ENCODE measurements around the gene CETN1. TPM values are rescaled to one million over a fixed set of nuclear protein-coding genes. Genes with fewer than 3 reads are reported as not detected.

Gene CETN1
- total RNA-seq (not detected), polyA plus RNA-seq (ENCODE audit: insufficient read depth in 1 of 8, insufficient read length in 8 of 8, low replicate concordance in 1 of 8) (not detected)
- long read RNA-seq, donor 1, result 0 reads
- long read RNA-seq, donor 2, result 0 reads
- long read RNA-seq, donor 3, result 0 reads
- long read RNA-seq, donor 4, result 0 reads
- long read RNA-seq, donor 5, result 0 reads
- long read RNA-seq, donor 6, result 0 reads
- long read RNA-seq, donor 7, result 0 reads
- long read RNA-seq, donor 8, result 0 reads
- long read RNA-seq, donor 9, result 0 reads
- long read RNA-seq, donor 10, result 0 reads
- long read RNA-seq, donor 11, result 0 reads

DNA sequence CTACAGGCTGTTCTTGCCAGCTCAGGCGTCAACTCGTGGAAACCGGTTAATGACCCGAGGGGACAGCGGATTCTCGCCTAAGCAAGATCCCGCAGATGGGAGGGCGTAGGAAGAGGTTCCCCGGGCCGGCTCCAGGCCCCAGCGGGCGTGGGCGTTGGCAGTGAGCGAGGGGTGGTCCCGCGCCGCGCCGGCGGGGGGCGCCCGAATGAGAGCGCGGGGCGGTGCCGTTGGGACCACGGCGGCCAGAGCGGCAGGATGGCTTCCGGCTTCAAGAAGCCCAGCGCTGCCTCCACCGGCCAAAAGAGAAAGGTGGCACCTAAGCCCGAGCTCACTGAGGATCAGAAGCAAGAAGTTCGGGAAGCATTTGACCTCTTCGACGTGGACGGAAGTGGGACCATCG lies at the start of gene CETN1:
Gene CETN1, plus strand, starts transcription at position 227 of the 400 bp plus-strand sequence. Its CDS starts 29 bp downstream, at position 256.
- Histone ChIP-seq H3K27me3 (ENCODE audit: control insufficient read depth, insufficient read depth, low read length) (no peaks in the 10 kb centered on the region), H3K9me3 (replicated peaks; ENCODE audit: control insufficient read depth, low read depth, low read length) (peaks cover 7% of the 10 kb centered on the region), H3K36me3 (ENCODE audit: control insufficient read depth, insufficient read depth, low read length) (no peaks in the 10 kb centered on the region), H3K27ac (ENCODE audit: low read length) (peak within 1 kb of the TSS; percentile 33), H3K4me1 (ENCODE audit: control insufficient read depth, insufficient read depth, low read length) (peaks cover 38% of the 10 kb centered on the region), H3K4me3 (ENCODE audit: low read length) (no peak within 1 kb of the TSS)
- DNase-seq, result peak; percentile 23
- 96% methylated on average over 38 of the region's 38 CpGs for WGBS (ENCODE audit: insufficient coverage)

DNA sequence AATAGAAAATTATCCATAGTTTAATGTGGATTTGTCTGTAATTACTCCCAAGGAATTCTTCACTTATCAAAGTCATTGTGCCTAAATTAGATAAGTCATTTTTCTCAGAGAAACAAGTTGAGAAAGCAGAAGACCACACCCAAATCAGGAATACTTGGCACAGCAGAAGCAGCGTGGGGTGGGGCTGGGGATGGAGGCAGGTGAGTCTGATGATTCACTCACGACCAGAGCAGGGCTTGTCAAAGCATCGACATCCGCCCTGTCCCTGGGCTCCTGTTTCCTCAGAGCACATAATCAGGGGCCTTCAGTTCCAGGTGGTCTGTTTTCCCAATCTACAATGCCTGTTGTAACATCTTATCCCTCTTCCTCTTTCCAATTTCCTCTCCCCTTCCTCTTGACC lies 48.2 kb upstream of the CETN1 start:
- Histone ChIP-seq H3K36me3 (ENCODE audit: control insufficient read depth, insufficient read depth, low read length) (no peaks in the 10 kb centered on the region), H3K27ac (ENCODE audit: low read length) (no peak overlapping the region), H3K9me3 (replicated peaks; ENCODE audit: control insufficient read depth, low read depth, low read length) (no peaks in the 10 kb centered on the region), H3K4me1 (ENCODE audit: control insufficient read depth, insufficient read depth, low read length) (no peaks in the 10 kb centered on the region), H3K27me3 (ENCODE audit: control insufficient read depth, insufficient read depth, low read length) (no peaks in the 10 kb centered on the region), H3K4me3 (ENCODE audit: low read length) (no peak overlapping the region)
- 65% methylated on average over 3 of the region's 4 CpGs for WGBS (ENCODE audit: insufficient coverage)
- no peak for DNase-seq

DNA sequence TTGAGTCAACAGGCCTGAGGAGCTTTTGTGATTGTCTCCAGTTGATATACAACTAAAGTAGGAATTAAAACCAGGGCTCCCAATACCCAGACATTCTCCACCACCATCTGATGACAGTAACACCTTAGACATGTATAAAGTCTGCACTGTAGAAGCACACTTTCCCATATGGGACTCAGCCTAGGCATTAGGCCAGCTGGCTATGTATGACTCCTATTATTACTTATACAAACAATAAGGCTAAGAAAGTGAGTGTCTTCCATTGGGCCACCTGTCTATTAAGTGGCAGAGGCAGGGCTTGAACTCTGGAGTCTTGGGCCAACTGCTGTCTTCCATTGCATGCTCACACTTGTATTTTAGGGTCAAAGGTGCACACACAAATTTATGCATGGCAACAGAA lies 47.5 kb upstream of the CETN1 start:
- DNase-seq, result no peak
- Histone ChIP-seq H3K27ac (ENCODE audit: low read length) (no peak overlapping the region), H3K36me3 (ENCODE audit: control insufficient read depth, insufficient read depth, low read length) (no peaks in the 10 kb centered on the region), H3K4me3 (ENCODE audit: low read length) (no peak overlapping the region), H3K9me3 (replicated peaks; ENCODE audit: control insufficient read depth, low read depth, low read length) (no peaks in the 10 kb centered on the region), H3K4me1 (ENCODE audit: control insufficient read depth, insufficient read depth, low read length) (no peaks in the 10 kb centered on the region), H3K27me3 (ENCODE audit: control insufficient read depth, insufficient read depth, low read length) (no peaks in the 10 kb centered on the region)

DNA sequence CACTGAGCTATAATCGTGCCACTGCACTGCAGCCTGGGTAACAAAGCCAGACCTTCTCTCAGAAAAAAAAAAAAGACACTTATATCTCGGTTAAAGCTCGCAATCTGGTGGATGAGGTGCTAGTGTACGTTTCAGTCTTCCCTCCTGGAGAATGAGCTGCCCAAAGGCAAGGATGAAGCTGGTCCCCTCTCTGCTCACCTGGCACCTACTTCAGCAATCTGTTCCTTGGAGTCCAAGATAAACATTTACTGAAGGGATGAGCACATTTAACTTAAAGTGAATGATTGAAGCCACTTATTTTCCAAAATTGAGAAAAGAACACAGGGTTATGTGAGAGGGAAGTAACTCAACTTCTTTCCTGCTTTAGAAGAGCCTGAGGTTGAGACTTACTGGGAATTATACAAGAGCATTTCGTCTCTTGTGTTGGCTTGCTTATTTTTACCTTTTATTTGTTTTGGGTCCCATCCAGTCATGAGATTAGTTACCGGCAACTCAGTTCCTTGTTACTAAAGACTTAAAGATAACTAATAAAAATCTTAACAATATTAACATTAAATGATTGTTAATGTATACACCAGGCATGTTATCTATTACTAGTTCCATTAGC lies 46.1 kb upstream of the CETN1 start:
- no CpG with 5 or more reads among the region's 6 CpGs for WGBS (ENCODE audit: insufficient coverage)
- no peaks in the 10 kb centered on the region for H3K9me3 ChIP-seq (replicated peaks; ENCODE audit: control insufficient read depth, low read depth, low read length)
- H3K4me3 ChIP-seq (ENCODE audit: low read length), result no peak overlapping the region
- DNase-seq, result no peak
- H3K36me3 ChIP-seq (ENCODE audit: control insufficient read depth, insufficient read depth, low read length), result no peaks in the 10 kb centered on the region
- H3K4me1 ChIP-seq (ENCODE audit: control insufficient read depth, insufficient read depth, low read length), result no peaks in the 10 kb centered on the region
- no peaks in the 10 kb centered on the region for H3K27me3 ChIP-seq (ENCODE audit: control insufficient read depth, insufficient read depth, low read length)
- no peak overlapping the region for H3K27ac ChIP-seq (ENCODE audit: low read length)

DNA sequence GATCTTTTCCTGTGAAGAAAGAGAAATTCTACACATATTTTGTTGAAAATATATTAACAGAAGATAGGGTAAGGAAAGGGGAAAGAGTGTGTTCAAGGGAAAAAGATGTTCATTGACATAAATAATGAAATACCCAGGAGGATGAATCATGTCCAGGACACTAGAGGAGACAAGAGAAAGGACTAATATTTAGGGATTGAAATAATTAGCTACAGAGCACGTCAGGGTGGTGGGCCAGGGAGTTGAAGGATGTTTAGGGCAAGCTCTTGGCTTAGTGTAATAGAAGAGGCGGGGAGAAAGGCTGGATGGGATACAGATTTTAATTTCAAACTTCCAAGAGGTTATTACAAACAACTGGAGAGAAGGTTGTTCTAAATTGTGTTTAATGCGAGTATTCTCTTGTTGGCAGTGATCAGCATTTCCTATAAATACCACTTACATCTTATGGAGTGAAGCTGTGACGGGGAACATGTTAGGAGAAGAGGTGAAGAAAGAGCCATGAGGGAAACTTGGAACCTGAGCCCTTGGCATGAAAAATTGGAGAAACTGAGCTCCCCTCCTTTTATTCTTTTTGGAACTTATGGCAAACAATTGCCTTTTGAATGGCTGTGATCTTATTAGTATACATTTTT lies 36.6 kb upstream of the CETN1 start:
- Histone ChIP-seq H3K36me3 (ENCODE audit: control insufficient read depth, insufficient read depth, low read length) (no peaks in the 10 kb centered on the region), H3K27ac (ENCODE audit: low read length) (no peak overlapping the region), H3K4me1 (ENCODE audit: control insufficient read depth, insufficient read depth, low read length) (no peaks in the 10 kb centered on the region), H3K4me3 (ENCODE audit: low read length) (no peak overlapping the region), H3K9me3 (replicated peaks; ENCODE audit: control insufficient read depth, low read depth, low read length) (no peaks in the 10 kb centered on the region), H3K27me3 (ENCODE audit: control insufficient read depth, insufficient read depth, low read length) (no peaks in the 10 kb centered on the region)
- peak; percentile 75 for DNase-seq
- WGBS (ENCODE audit: insufficient coverage), result 0% methylated on average over 1 of the region's 4 CpGs

DNA sequence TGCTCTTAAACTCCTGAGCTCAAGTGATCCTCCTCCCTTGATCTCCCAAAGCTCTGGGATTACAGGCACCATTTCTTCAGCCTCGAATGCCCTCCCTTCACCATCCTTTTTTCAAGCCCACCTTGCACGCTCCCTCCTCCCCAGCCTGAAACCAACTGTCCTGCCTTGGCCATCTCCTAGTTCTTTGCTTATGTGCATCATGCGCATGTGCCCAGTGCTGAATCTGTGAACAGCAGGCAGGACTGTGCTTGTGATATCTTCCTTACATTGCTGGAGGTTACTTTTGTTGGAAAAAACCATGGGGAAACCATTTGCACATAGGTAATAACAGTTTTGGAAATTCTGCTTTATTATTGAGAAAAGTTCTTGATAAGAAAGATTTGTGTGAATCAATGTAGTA lies 30.2 kb upstream of the CETN1 start:
- H3K27me3 ChIP-seq (ENCODE audit: control insufficient read depth, insufficient read depth, low read length), result no peaks in the 10 kb centered on the region
- H3K27ac ChIP-seq (ENCODE audit: low read length), result no peak overlapping the region
- H3K4me3 ChIP-seq (ENCODE audit: low read length), result no peak overlapping the region
- DNase-seq, result no peak
- no peaks in the 10 kb centered on the region for H3K36me3 ChIP-seq (ENCODE audit: control insufficient read depth, insufficient read depth, low read length)
- H3K9me3 ChIP-seq (replicated peaks; ENCODE audit: control insufficient read depth, low read depth, low read length), result peaks cover 3% of the 10 kb centered on the region
- no peaks in the 10 kb centered on the region for H3K4me1 ChIP-seq (ENCODE audit: control insufficient read depth, insufficient read depth, low read length)
- 79% methylated on average over 2 of the region's 3 CpGs for WGBS (ENCODE audit: insufficient coverage)

DNA sequence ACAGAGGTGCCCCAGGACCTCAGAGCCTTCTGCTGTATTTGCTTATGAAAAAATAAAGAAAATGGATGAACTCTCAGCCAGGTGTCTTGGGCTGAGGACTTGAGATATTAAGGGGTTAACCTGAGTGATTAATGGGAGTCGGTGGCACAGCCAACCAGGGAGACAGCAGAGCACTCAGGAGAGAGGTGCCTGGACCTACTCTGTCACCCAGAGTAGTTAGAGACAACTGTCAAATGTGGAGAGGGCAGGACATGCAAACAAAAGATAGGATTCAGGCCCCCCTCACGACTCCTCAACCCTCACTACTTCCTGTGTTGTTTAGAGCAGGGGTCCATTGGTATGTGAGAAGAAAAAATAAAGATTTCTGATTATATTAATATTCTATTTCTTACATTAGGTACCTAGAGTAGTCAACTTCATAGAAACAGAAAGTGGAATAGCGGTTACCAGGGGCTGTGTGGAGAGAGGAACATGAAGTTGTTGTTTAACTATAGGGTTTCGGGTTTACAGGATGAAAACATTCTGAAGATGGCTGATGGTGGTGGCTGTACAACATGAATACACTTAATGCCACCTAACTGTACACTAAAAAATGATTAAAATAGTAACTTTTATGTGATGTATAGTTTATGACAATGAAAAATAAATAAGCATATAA lies 28.6 kb upstream of the CETN1 start:
- no peak for DNase-seq
- 40% methylated on average over 1 of the region's 4 CpGs for WGBS (ENCODE audit: insufficient coverage)
- H3K4me3 ChIP-seq (ENCODE audit: low read length), result no peak overlapping the region
- H3K27ac ChIP-seq (ENCODE audit: low read length), result no peak overlapping the region
- H3K9me3 ChIP-seq (replicated peaks; ENCODE audit: control insufficient read depth, low read depth, low read length), result peaks cover 3% of the 10 kb centered on the region
- no peaks in the 10 kb centered on the region for H3K27me3 ChIP-seq (ENCODE audit: control insufficient read depth, insufficient read depth, low read length)
- no peaks in the 10 kb centered on the region for H3K36me3 ChIP-seq (ENCODE audit: control insufficient read depth, insufficient read depth, low read length)
- H3K4me1 ChIP-seq (ENCODE audit: control insufficient read depth, insufficient read depth, low read length), result no peaks in the 10 kb centered on the region

DNA sequence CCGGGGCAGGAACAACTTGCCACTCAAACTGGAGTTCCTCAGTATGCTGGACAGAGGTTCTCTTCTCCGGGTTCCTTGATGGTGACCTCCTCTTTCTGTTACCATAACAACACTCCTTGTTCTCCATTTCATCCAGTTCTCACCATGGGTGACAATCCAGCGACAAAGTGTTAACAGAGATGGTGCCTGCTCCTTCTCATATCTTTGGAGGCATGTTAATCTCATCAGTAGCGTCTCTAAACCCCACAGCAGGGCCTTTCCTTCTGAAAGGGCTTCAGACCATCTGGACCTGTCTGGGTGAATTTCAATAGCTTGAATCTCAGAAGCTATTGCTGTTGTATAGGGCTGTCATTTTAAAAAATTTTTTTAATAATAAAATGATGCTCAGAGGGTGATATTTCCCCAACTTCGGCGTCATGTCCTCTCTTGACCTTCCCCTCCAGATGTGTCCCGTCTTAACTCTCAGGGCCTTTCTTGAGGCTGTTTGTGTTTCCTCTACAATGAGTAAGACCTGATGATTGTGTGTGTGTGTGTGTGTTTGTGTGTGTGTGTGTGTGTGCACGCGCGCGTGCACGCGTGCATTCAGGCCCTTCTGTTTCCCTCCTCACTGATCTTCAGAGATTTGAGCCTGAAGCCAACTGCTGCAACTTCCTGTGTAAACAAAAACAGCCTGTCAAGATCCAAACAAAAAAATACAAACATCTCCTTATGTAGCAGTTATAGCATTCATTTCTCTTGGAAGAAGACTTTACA lies 24.3 kb upstream of the CETN1 start:
- 76% methylated on average over 2 of the region's 13 CpGs for WGBS (ENCODE audit: insufficient coverage)
- Histone ChIP-seq H3K36me3 (ENCODE audit: control insufficient read depth, insufficient read depth, low read length) (no peaks in the 10 kb centered on the region), H3K4me3 (ENCODE audit: low read length) (no peak overlapping the region), H3K4me1 (ENCODE audit: control insufficient read depth, insufficient read depth, low read length) (no peaks in the 10 kb centered on the region), H3K27me3 (ENCODE audit: control insufficient read depth, insufficient read depth, low read length) (no peaks in the 10 kb centered on the region), H3K9me3 (replicated peaks; ENCODE audit: control insufficient read depth, low read depth, low read length) (peaks cover 3% of the 10 kb centered on the region), H3K27ac (ENCODE audit: low read length) (no peak overlapping the region)
- DNase-seq, result peak; percentile 16

DNA sequence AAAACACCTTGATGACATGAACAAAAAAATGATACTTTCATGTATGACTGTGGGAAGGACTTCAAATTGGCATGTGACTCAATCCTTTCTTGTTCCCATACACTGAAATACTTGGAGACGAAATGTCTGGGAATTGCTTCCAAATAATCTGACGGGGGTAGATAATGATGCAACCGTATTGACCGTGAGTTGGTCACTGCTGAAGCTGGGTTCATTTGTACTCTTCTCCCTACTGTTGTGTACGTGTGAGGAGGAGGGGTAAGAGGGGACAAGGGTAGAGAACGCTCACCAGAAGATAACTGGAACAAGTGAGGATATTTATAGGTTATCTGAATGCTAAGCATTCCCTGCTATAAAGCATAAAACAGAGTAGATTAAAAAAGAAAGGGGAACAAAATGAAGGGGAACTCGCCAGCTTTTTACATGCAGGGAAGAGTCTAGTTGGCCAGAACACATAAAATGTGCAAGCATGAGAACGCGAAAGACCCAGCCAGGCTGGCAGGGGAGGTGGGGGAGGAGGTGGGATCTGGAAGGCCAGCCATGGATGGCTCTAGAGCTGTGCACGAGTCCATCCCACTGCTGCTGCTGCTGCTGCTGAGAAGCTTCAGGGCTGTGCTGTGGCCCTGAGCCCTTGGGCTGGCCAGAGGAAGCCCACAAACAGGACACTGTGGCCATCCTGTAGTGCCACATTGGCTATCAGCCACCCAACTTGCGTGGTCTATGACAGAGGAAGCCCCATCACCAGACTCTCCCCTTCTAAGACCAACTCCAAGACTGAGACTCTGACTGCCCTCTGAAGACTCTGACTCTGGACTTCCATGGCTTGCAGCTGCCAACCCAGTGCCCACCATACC lies 15.2 kb upstream of the CETN1 start:
- Histone ChIP-seq H3K4me3 (ENCODE audit: low read length) (no peak overlapping the region), H3K9me3 (replicated peaks; ENCODE audit: control insufficient read depth, low read depth, low read length) (no peaks in the 10 kb centered on the region), H3K27me3 (ENCODE audit: control insufficient read depth, insufficient read depth, low read length) (no peaks in the 10 kb centered on the region), H3K36me3 (ENCODE audit: control insufficient read depth, insufficient read depth, low read length) (no peaks in the 10 kb centered on the region), H3K27ac (ENCODE audit: low read length) (no peak overlapping the region), H3K4me1 (ENCODE audit: control insufficient read depth, insufficient read depth, low read length) (no peaks in the 10 kb centered on the region)
- 46% methylated on average over 4 of the region's 11 CpGs for WGBS (ENCODE audit: insufficient coverage)
- no peak for DNase-seq
